Esophagus muscularis mucosa (tissue), 4 donors: Measurements from ENCODE around the gene OSBPL10.

Source experiments
- CTCF ChIP-seq, 3 experiments: fragments of 200-600 bp in 2 of 3; fragments of 450-650 bp in 1 of 3; sonication (generic) in 2 of 3; IDR thresholded peaks; one replicate each; pipeline ENCODE4 v1.5.1; 2017 to 2019; ENCODE audit warnings: antibody characterized with exemption in 3 of 3, mild to moderate bottlenecking in 2 of 3, moderate library complexity in 1 of 3
- EP300 ChIP-seq: sonication (generic); formaldehyde crosslinking; IDR thresholded peaks from one replicate; pipeline ENCODE4 v1.6.1; 2017; ENCODE audit warnings: antibody characterized with exemption
- POLR2A ChIP-seq: fragments of 450-650 bp; IDR thresholded peaks from one replicate; pipeline ENCODE4 v1.6.1; 2017; ENCODE audit warnings: antibody characterized with exemption, moderate library complexity, mild to moderate bottlenecking, low read depth

- TF ChIP-seq CTCF (IDR thresholded peaks at IDR 0.05), result no peak
- TF ChIP-seq POLR2A, result no peak
- no peak for TF ChIP-seq EP300
These were observed 242.7 kb downstream of the OSBPL10 start for GRCh38 chr3:31738412-31738811.
